GM10266 (cell line): ENCODE measurements around the gene LLPH.

ENCODE experiments used
- DNase-seq: peaks from one replicate; pipeline ENCODE4 v3.0.0; 2012; ENCODE audit errors: extremely low spot score
- TF ChIP-seq, protein P1 (sequence below): IDR thresholded peaks from 2 replicates; pipeline ENCODE4 v1.5.1; 2012; ENCODE audit warnings: mild to moderate bottlenecking, low read depth; ENCODE audit not compliant: control insufficient read depth, insufficient read depth; ENCODE audit errors: missing control alignments

LLPH gene

GRCh38 chr12:66074561-66074960 is 56.0 kb downstream of the LLPH start:
- TF ChIP-seq, protein P1, sequence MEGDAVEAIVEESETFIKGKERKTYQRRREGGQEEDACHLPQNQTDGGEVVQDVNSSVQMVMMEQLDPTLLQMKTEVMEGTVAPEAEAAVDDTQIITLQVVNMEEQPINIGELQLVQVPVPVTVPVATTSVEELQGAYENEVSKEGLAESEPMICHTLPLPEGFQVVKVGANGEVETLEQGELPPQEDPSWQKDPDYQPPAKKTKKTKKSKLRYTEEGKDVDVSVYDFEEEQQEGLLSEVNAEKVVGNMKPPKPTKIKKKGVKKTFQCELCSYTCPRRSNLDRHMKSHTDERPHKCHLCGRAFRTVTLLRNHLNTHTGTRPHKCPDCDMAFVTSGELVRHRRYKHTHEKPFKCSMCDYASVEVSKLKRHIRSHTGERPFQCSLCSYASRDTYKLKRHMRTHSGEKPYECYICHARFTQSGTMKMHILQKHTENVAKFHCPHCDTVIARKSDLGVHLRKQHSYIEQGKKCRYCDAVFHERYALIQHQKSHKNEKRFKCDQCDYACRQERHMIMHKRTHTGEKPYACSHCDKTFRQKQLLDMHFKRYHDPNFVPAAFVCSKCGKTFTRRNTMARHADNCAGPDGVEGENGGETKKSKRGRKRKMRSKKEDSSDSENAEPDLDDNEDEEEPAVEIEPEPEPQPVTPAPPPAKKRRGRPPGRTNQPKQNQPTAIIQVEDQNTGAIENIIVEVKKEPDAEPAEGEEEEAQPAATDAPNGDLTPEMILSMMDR, result no peak
- DNase-seq, result no peak

DNA sequence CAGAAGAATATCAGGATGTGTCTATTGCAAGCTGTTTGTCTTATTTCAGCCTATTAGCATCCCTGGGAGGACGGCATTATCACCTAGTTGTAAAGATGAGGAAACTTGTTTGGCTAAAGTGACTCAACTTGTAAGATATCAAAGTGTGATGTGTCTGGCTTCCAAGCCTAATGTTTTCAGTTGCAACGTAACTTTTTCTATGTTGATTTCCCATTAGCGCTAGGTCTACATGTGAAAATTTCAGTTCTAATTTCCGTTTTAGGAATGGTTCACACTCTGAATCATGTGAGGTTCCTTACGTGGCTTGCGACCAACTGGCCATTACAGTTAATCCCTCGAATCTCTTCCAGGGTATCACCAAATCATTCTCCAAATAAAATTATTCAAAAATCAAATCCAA is 58.0 kb downstream of the LLPH start:
- peak; percentile 16 for DNase-seq
- TF ChIP-seq, protein P1, result no peak

DNA sequence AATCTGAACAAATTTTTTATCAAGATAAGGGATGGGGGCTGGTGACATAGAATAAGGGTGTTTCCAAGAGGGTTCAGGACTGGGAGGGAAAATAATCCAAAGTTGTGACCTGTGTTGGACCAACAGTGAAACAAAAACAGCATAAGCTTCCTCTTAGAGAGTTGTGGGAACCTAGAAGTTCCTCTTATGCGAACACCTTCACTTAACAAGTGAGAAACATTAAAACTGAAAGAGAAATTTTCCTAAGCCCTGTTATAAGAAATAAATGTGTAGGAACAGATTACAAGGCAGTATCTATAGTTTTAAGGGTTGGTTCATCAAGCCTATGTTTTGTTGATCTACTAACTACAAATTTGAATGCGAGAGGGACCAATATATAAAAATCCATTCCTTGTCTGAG is 58.4 kb downstream of the LLPH start:
- TF ChIP-seq, protein P1, result no peak
- DNase-seq, result no peak

DNA sequence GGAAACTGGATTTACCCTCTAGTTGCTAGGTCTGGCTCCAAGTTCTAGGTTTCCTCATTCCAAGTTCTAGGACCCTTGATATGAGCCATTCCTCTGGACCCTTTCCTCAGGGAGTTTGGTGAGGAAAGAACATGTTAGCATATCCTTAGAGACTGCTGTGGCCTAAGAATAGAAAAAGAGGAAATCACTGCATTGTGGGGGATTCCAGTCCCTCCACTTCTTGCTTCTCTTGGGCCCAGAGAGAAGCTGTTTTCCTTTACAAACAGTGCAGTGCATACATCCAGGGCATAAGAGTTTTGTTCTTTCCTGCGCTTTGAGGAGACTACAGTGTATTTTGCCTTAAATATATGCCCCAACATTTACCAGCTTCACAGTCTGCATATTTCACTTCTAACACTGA is 59.0 kb downstream of the LLPH start:
- TF ChIP-seq, protein P1, result no peak
- no peak for DNase-seq

DNA sequence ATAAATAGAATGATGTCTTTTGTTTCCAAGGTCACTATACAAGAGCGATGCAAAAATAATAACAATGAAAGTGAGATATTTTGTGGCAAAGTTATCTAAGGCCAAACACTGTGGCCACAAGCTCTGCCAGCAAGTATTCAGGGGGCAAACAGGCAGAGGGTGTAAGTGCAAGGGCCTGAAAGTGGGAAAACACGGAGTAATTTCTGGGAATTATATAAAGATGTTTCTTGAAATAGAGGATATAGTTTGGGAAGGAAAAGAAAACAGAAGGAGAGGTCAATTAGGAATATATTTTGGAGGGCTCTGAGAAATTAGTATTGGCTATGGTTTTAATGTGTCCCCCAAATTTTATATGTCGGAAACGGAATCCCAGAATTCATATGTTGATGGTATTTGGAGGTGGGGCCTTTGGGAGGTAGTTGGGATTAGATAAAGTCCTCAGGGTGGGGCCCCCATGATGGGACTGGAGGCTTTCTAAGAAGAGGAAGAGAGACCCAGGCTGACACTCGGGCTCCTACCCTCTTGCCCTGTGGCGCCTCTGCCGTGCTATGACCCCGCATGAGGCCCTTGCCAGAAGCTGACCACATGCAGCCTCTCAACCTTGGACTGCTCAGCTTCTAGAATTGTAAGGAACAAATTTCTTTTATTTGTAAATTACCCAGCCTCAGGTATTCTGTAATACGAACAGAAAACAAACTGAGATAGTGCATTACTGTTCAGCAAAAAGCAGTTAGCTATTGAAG is 60.0 kb downstream of the LLPH start:
- no peak for DNase-seq
- TF ChIP-seq, protein P1, result no peak

GRCh38 chr12:66066929-66067523 is 63.5 kb downstream of the LLPH start:
- TF ChIP-seq, protein P1, result no peak
- no peak for DNase-seq
